Activated CD8-positive, alpha-beta memory T cell treated with anti-CD3 and anti-CD28 coated beads, Interleukin-2, amount 50 U/mL, for 1 hour (primary cell): ENCODE data around the gene UBE2O.
A peak's percentile ranks its signal among the peaks of the same experiment; 100 is the strongest.

Experiments used
- DNase-seq: peaks from one replicate; pipeline ENCODE4 v3.0.0-alpha.2; 2020; ENCODE audit errors: extremely low read depth

Gene UBE2O

DNA sequence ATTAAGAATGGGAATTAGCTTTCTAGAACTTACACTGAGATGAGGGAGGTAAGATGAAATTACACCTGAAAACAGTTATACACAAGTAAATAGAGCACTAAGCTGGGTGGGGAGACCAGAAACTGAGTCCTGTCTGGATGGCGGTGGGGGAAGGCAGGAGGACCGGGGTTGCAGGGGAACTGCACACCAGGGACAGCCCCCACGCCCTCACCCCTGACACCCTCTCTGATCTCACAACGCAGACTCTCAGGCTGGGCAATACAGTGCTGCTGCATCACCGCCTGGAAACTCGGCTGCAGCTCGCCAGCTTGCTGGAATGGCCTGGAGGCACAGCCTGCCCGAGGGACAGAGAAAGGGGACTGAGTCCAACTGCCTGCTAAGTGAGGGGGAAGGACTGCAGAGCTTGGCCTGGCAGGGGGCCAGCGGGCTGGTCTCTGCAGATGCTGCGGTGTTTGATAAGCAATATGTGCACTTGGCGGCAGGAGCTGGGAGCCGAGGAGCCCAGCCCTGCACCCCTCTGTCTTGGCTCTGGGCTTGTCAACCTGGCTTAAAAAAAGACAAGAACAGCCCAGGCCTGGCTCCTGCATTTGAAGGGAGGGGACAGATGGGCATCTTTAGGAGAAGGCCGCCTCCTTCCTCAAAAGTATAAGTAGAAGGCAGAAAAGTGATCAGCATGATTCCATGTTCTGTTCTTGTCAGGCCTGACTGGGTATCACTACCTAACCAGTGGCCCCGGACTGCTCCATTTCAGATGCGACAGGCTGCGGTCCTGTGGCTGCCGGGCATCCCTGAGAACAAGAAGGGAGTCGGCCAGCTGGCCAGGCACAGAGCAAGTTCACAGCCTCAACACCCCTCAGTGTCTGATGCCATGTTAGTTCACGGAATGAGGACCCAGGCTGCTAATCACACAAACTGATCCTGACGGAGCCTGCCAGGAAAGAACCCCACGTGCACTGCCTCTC is 38.3 kb downstream of the UBE2O start:
- DNase-seq: no peak

DNA sequence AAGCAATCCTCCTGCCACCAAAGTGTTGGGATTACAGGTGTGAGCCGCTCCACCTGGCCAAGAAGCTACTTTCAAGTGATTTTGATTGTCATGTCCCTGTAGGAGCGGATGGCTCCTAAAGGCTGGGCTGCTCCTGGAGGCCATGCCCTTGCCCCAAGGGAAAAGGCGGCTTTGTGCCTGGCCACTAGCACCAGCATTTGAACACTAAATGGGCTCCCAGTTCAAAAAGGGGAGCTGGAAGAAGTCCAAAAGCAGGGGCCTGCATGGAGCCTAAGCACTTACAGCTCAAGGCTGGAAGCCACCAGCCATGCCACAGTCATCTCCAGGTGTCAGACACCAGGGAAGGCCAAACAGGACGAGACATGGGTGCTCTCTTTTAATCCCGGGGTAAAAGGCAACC is 41.7 kb downstream of the UBE2O start:
- DNase-seq: no peak

DNA sequence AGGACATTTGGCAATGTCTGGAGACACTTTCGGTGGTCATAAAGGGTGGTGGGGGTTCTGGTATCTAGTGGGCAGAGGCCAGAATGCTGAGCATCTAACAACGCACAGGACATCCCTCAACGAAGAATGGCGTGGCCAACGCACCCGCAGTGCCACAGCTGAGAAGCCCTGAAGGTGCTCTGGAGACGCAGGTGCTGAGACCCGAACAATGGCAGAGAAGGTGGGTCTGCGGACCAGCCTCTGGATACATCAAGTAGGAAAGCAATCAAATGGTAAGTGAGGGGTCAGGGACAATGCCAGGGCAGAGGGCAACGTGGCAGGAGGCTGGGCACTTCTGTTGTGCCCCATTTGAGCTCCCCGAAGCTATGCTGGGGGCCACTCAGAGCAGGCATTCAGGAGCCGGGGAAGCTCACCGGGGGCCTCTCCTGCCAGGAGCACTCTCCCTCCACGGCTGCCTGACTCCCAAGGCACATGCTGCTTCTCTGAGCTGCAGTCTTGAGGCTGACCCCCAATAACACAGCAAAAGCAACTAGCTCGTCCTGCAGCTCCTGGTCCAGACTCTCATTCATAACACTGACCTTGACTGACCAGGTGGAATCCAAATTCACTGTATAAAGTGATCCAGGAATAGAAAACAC is 42.5 kb downstream of the UBE2O start:
- no peak for DNase-seq

DNA sequence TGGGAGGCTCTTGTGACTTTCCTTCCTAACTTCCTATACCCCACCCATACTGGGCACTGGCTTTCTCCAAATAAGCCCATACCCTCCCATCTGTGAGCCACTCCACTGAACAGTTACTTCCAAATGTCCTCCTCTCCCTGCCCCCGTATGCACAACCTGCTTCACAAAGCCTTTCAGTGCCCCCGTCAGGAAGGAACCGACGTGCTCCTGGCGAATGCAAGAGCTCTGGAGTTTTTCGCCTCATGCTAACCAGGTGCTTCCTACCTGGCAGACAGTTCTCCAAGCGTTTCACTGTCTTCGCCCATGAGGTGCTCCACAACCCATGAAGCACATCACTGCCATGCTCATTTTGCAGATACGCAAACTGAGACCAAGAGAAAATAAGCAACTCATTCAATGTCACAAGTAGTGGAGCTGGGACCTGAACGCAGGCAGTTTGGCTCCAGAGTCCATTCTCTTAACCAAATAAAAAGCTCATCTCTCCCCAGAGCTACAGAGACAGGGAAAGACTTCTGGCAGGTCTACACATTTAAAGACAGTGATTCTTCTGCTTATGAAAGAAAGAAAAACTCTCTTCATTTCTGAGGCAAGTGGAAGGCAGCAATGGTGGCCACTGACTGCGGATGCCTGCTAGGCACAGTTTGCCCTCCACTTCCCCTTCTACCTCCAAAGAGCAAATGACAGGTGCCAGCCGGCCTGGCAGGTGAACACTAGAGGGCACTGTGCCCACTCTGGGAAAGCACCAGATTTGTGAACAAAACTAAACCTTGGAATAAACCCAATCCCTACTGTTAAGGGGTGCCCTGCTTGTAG is 44.7 kb downstream of the UBE2O start:
- no peak for DNase-seq

DNA sequence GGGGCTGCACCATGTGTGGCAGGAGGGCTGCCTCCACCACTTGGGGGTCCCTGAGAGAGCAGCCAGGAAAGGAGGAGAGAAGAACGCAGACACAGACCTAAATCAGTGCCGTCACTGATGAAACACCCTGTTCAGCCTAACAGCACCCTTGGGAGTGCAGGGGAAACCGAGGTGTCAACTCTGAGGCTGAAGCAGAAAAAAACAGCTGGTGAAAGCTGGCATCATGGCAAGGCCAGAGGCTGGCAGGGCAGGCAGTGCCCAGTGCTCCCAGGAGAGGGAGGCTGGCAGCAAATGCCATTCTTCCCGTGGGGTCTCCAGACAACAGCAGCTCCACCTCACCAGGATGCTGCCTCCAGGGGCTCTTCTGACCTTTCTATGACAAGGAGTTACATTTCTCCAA is 45.4 kb downstream of the UBE2O start:
- DNase-seq: no peak

DNA sequence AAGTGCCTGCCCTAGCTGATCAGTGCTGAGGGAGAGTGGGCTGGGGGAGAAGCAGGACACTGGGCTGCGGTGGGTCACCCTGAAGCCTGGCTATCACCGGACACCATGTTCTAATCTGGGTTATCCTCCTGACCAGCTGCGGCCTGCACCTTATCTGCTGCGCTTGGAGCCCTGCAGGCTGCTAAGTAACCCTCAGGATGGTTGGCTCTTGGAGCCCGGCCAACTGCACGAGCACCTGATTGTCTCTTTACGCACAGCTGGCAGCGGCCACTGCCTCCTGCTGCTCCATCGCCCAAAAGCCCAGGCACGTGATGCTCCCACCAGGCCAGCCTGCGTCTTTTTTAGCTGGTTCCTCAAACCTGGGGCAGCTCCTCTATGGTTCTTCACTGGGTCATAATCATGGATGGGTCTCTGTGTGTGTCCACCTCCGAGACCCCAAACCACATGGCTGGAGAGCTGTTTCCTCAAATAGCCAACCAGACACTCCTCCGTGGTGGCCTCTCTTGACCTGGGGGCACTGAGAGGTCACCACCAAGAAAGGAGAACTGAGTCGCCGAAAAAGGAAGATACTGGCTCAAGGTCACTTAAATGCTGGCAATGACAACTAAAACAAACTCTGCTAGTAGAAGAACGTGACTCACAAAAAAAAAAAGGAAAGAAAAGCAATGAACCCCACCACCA is 46.8 kb downstream of the UBE2O start:
- DNase-seq: no peak

DNA sequence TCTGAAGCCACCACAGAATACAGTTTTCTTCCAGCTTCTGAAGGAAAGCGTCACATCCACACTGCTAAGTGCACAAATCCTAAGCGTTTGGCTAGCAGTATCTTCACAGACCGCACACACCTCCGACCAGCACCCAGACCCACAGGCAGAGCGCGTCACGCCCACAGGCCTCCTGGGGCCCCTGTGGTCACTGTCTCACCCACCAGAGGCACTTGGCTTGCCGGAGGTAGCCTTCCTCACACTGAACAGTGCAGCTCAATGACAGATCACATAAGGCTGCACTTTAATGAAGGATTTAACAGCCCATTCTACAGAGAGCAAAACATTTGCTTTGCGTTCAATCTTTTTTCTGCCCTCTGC is 47.4 kb downstream of the UBE2O start:
- DNase-seq: no peak

DNA sequence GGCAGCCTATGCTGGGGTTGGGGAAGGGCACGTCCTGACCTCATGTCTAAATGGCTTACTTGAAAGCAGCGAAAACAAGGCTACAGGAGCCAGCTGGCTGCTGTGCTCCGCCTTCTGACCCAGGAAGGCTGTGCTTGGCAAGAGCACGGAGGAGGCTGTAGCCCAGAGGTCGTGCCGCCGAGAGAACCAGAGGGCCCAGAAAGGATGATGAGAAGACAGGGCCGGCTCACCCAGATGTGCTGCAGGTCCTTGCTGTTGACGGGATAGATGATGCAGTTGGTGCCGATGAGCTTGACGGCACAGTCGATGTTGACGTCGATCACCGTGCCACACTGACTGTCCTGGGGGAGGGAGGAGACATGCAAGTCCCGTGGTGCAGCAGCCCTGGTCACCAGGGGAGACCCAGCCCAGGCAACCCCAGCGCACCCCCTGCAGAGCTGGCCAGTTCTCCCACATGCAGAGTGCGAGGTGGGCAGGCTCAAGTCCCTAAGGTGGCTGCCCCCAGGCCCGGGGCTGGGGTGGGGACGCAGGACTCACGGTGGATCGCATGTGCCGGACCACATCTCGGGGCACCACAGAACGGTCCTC is 47.9 kb downstream of the UBE2O start:
- DNase-seq: no peak

DNA sequence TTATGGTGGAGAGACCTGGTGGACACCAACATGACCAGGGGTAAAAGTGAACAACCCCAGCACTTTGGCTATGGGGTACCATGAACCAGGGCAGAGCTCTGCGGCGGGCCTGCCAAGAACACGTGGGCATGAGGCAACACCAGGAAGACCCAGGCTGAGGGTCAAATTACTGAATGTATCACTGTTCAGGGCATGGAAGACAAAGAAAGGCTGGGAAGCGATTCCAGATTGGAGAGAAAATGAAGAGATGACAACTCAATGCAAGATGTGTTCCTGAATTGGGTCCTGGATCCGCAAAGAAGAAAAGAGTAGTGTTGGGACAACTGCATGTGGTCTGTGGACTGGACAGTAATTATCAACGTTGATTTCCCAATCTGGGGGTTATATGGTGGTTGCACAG is 48.7 kb downstream of the UBE2O start:
- no peak for DNase-seq

DNA sequence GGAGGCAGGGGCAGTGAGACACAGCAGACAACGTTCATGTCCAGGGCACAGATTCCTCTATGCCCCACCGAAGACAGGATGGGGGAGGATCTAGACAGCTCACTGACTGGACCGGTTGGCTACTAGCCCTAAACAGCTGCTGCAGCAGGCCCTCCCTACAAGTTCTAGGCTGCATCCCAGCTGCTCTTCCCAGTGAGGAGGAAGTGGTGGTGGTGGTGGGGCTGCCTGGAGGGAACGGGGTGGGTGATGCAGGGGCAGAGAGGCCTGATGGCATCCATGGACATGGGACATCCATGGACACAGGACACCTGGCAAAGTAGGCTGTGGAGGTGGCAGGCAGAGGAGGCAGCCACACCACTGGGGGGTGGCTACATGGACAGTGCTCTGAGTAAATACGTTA is 50.2 kb downstream of the UBE2O start:
- no peak for DNase-seq

DNA sequence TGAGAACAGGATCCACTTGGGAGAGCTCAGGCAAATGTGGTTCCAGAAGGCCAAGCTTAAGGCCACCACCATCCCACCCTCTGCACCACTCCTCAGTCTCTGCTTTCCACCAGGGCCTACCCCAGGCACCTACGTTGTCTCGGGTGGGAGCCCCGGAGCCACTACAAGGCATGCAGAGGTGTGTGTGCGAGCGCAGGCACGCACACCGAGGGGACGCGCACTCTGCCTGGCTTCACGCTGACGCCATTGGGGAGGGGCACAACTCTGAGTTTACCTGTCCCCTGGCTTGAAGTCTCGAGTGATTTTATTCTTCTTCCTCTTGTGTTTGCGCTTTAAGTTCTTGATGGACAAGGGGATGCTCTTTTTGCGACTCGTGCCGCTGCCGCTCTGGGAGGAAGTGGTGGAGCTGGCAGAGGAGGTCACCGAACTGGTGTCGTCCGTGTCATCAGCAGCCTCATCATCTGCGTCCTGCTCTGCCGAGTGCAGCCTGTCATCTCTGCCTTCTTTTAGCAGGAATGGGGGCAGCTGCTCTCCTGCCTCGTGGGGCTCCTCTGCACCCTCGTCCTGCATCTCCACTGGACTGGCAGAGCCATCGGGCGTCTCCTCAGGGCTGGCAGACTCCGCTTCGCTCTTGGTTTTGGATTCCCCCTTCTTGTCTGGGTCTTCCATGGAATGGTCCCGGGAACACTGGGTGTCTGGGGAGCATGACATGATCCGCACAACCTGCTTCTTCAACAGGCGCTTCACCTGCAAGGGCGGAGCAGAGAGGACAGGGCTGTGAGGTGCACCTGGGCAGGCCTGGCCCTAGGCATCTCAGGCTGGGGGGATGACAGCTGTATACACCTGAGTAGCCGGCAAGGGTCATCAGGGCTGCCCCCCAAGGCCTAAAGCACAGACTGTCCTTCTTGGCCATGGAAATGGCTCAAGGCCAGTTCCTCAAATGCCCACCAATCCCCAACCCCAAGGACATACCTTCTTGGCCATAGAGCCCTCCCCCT is 53.5 kb downstream of the UBE2O start:
- no peak for DNase-seq

DNA sequence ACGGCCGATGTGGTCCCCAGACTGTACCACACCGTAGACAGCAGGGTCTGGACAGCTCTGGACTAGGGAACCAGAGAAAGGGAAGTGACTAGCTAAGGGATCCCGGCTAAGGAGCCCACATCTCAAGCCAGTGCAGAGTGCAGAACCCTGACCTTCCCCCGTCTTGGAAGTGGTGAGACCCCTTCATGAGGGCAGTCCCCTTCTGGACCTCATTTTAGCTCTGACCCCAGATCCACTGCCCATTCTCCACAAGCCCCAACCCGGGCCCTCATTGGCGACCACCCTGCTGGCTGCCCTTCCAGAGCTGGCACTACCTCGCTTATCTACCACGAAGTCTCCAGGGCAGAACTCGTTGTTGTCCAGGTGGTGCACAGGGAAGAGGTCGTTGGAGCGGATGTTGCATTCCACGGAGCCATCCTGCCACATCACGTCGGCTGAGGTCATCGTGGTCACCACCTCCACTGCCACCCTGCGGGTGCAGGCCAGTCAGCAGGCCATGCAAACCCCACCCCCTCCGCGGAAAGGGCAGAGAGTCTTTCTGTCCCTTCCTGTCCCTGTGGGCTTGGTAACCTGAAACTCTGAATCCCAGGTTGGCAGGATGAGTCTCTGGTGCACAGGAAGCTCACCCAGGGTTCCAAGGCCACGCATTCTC is 54.3 kb downstream of the UBE2O start:
- DNase-seq: no peak

DNA sequence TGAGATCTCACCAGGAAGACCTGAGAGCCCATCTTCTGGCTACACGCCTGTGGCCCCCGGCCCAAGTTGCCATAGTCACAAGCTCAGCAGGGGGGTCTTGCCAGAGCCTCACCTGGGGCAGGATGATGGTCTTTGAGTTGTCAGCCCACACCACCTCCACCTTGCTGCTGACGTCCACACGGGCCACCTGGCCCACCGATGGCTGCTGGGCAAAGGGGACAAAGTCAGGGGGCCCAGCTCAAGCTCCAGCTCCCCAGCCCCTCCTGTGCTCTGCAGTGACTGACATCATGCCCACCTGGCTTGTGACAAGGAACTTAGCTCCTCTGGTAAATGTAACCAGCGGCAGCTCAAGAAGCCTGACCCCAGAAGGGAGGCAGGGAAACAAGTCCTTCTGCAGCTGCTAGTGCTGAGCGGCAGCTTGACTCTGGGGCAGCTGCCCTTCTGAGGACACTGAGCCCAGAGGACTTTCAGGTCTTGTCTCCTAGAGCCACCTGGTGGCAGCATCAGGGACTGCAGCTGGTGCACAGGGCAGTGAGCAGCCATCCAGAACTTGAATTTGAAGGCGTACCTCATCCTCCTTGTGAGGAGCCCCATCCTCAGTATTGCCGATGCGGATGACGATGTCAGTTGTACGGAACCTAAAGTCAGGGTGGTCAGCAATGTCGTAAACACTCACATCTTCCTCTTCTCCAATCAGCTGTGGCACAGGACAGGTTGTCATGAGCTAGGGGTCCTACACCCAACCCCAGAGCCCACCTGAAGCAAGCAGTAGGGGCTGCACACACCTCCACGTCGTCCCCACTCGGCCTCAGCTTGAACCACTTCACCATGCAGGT is 55.0 kb downstream of the UBE2O start:
- peak; percentile 58 for DNase-seq

DNA sequence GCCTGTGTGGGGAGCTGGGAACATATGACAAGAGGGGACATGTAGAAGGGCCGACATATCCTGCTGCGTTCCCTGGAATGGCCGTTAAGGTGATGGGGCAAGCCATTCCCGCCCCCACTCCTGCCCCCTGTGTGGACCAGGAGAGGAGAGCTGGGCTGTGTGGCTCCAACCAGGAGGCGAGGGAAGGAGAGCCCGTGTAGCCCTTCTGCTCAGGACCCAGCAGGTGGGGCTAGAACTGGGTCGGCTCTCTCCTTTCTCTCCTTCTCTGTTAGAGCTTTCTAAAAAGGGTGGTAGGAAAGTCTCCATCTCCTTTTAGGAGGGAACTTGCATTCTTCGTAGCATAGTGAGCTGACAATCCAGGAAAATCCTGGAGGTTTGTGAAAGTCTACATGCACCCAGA is 55.8 kb downstream of the UBE2O start:
- no peak for DNase-seq

DNA sequence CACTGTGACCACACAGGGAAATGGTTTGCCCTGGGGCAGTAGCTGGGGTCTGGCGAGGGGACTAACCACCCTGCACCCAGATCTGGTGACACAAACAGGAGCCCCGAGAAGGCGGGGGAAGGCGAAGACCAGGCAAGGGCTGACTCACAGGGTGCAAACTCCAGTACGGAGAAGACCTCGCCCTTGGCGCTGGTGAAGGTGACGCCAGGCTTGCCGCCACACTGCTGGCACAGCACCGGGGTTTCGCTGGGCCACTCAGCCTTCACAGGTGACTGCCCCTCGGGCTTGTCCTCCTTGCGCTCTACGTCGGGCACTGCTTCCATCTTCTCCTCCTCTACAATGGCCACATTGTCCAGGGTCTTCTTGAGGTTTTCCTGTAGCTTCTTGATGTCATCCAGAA is 57.0 kb downstream of the UBE2O start:
- DNase-seq: no peak

DNA sequence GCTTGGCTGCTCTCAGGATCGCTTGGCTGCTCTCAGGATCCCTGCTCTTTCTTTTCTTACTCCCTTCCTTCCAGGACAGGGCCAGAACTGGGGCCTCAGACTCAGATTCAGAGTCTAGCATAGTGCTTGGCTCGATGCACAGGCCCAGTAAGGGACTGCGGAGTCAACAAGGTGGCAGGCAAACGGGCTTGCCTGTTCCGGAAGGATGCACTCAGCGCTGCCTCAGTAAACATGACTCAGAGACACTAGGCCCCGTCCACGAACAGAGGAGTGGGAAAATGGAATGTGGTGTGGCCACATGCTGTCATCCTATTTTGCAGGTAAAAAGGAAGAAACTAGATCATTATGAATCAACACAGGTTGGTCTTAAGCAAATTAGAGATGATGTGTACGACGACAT is 58.8 kb downstream of the UBE2O start:
- DNase-seq: no peak

DNA sequence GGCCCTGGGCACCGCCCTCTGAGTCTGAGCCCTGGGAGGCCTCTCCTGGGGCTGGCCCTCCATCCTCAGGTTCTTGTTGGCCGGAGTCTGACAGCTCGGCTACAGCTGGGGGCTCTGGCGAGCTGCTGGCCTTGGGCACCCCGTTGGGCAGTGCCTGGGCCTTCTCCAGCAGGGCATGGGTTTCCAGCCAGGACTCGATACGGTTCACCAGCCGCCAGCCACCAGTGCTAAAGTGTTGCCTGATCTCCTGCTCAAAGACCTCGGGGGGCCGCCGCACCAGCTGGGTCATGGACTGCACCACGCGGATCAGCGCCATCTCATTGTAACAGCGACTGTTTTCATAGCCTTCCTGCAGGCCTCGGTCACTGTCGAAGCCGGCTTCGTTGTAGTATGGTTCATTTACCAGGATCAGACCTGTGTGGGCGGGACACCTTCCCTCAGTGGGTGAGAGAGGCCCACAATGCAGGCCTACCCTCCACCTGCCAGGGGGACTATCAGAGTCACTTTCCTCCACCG is 61.7 kb downstream of the UBE2O start:
- no peak for DNase-seq

DNA sequence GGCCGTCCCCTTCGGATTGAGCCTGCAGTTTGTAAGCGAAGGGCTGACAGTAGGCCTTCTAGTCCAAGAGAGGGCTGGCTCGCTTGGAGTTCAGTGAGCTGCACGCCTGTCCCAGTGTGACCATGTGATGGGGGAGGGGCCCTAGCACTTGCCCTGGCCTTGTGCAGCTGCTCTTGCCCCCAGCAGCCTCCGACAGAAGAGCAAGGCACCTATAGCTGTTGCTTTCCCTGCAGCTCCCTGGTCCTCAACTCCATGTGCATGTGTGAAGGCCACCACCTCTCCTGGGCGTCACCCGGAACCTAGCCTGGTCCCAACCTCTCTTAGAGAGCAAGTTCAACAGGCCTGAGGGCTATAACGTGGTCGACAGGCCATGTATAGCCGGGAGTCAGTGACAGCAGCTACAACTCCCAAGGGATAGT is 62.9 kb downstream of the UBE2O start:
- no peak for DNase-seq
